Aorta (tissue), 5 donors: ENCODE measurements around the gene S100B. TPM values are rescaled to one million over a fixed set of nuclear protein-coding genes. Genes with fewer than 3 reads are reported as not detected.
A peak's percentile ranks its signal among the peaks of the same experiment; 100 is the strongest.

Experiments
- ATAC-seq: fragments of 200-7000 bp; cut with Tn5 transposase; one replicate; pipeline ENCODE4 v1.9.1; 2022; ENCODE audit warnings: moderate library complexity; ENCODE audit not compliant: low FRiP score
- DNase-seq, 2 donors: peaks; one replicate each; pipeline ENCODE4 v3.0.0-alpha.2; 2020
- H3K27ac ChIP-seq, 2 donors: one replicate each; pipeline ENCODE4 v1.5.1; 2013; ENCODE audit warnings: low read length in 2 of 2, mild to moderate bottlenecking in 2 of 2, moderate library complexity in 2 of 2, control low read depth in 1 of 2, inconsistent platforms in 1 of 2, low read depth in 1 of 2
- H3K27me3 ChIP-seq, 2 donors: one replicate each; pipeline ENCODE4 v1.6.1; 2013; ENCODE audit warnings: control low read depth in 1 of 2, low read length in 1 of 2, mild to moderate bottlenecking in 1 of 2, moderate library complexity in 1 of 2; ENCODE audit not compliant: insufficient read depth in 2 of 2, control insufficient read depth in 1 of 2
- H3K36me3 ChIP-seq, 2 donors: one replicate each; pipeline ENCODE4 v1.6.1; 2013; ENCODE audit warnings: control low read depth in 1 of 2, low read length in 1 of 2, mild to moderate bottlenecking in 1 of 2; ENCODE audit not compliant: insufficient read depth in 2 of 2, control insufficient read depth in 1 of 2
- H3K4me1 ChIP-seq, 2 donors: one replicate each; pipeline ENCODE4 v1.6.1; 2013; ENCODE audit warnings: low read length in 2 of 2, control low read depth in 1 of 2, mild to moderate bottlenecking in 1 of 2, moderate library complexity in 1 of 2; ENCODE audit not compliant: insufficient read depth in 2 of 2, control insufficient read depth in 1 of 2
- H3K4me3 ChIP-seq, 2 donors: one replicate each; pipeline ENCODE4 v1.5.1; 2013; ENCODE audit warnings: low read length in 2 of 2, control low read depth in 1 of 2, mild to moderate bottlenecking in 1 of 2
- H3K9me3 ChIP-seq: one replicate; pipeline ENCODE4 v1.6.1; 2013; ENCODE audit warnings: mild to moderate bottlenecking, low read length; ENCODE audit not compliant: control insufficient read depth
- WGBS, 2 donors: extraction: QIAGEN DNeasy Blood & Tissue Kit; methylation state at CpG; one replicate each; pipeline ENCODE4 v1.1.7; 2013; 5-methylcytosine and 5-hydroxymethylcytosine counted together
- intact Hi-C, 2 donors: fragments of 100-400 bp; cut with DNase I; formaldehyde crosslinking; loops; one replicate each; pipeline versions ENCODE4 v1.14.2 to v1.15.0; 2022
- polyA plus RNA-seq, 2 donors: library from polyadenylated mRNA; stranded (reverse); fragments of 200-250 nt; gene quantifications; one replicate each; pipeline ENCODE4 v1.2.3, GENCODE V29; 2013
- total RNA-seq, 2 donors: library from RNA; stranded (reverse); fragmentation: NEBNext Ultra II Directional; extraction: Animal tissue kit (Norgen Biotek cat#: 25700); gene quantifications; one replicate each; pipeline ENCODE4 v1.2.1, GENCODE V29; 2021
- donor health status: healthy with polysubstance abuse.
- donor health status: Bipolar disorder and iron deficiency.
- donor health status: DM: no; HTN: no; CAD: no.
- donor health status: DM: no; HTN: no; CAD: no.
- donor health status: DM: yes; HTN: yes; CAD: no.

S100B gene
- total and polyA plus RNA-seq, 4 donors: 1.1 to 8.7 (median 5.6) TPM

DNA sequence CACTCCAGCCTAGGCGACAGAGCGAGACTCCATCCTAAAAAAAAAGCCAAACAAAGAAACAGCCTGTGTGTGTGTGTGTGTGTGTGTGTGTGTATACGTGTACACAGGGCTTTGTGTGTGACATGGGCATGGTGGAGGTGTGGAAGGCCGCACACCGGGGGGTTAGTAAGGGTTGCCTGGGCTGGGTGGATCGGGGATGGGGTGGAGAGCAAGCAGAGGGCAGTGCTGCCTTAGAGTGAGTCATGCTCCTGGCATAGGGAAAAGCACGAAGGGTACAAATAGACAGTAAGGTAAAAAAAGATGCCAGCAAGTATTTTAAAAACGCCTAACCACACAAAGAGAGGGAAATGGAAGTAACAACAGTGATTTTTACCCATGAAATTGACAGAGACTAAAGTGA is 36.8 kb upstream of the S100B start:
- Histone ChIP-seq H3K9me3 (no peaks in the 10 kb centered on the region), H3K27ac (no peak overlapping the region), H3K4me1 (no peaks in the 10 kb centered on the region), H3K36me3 (peaks cover 3 to 5% of the 10 kb centered on the region in 2 donors), H3K4me3 (no peak overlapping the region), H3K27me3 (no peaks in the 10 kb centered on the region)
- intact Hi-C loops: no loop called here
- DNase-seq (no peak), ATAC-seq (no peak)
- WGBS, 2 donors: 68 to 72% methylated on average over 8 of the region's 8 CpGs

GRCh38 chr21:46639489-46640386 is 34.9 kb upstream of the S100B start:
- 78 to 82% methylated on average over 8 of the region's 8 CpGs for WGBS, 2 donors
- H3K27me3 ChIP-seq: no peaks in the 10 kb centered on the region
- ATAC-seq: no peak
- intact Hi-C loops: no loop called here
- H3K36me3 ChIP-seq: peaks cover 3 to 4% of the 10 kb centered on the region in 2 donors
- H3K4me1 ChIP-seq: no peaks in the 10 kb centered on the region
- DNase-seq: no peak
- no peak overlapping the region for H3K27ac ChIP-seq
- H3K9me3 ChIP-seq: no peaks in the 10 kb centered on the region
- no peak overlapping the region for H3K4me3 ChIP-seq

DNA sequence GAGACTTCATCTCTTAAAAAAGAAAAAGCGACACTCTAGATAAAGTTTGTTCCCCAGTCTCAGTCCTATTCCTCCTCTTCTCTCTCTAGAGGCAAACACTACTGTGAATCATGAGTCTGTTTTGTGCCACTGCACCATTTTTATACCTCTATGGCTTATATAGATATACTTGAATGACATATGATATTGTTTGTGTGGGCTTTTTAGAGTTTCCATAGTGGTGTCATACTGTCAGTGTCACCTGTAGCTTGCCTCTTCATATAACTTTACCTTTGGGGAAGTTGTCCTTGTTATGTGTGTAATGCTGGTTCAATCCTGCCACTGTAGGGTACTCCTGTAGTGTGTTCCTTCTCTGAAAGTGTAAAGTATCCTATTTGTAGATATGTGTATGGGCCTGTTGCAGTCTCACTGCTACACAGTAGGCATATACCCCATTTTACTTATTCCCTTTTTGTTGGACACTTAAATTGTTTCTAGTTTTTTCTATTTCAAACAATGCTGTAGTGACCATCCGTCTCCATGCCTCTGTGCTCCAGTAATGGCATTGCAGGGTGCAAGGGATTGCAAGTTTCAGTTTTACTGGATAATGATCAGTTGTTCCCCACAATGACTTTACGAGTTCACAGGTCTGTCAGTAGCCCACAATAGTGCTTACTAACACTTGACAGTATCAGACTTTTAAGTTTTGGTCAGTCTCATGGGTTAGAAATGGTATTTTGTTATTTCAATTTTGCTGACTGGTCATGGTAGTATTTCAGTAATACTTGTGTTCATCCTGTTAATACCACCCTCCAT is 33.3 kb upstream of the S100B start:
- Histone ChIP-seq H3K27ac (no peak overlapping the region), H3K4me1 (no peaks in the 10 kb centered on the region)

GRCh38 chr21:46636550-46637285 is 31.8 kb upstream of the S100B start:
- H3K36me3 ChIP-seq: no peaks in the 10 kb centered on the region
- no peak for ATAC-seq
- H3K4me1 ChIP-seq: no peaks in the 10 kb centered on the region
- no peak overlapping the region for H3K27ac ChIP-seq
- no peaks in the 10 kb centered on the region for H3K9me3 ChIP-seq
- peak overlapping the region; percentile 66 to 75 for H3K4me3 ChIP-seq
- intact Hi-C loops: no loop called here
- WGBS, 2 donors: 44 to 48% methylated on average over 7 of the region's 7 CpGs
- no peaks in the 10 kb centered on the region for H3K27me3 ChIP-seq
- DNase-seq: no peak

More for the DNA sequence above, 33.3 kb upstream of the S100B start:
- 17 to 24% methylated on average over 3 of the region's 3 CpGs for WGBS, 2 donors
- intact Hi-C loops: no loop called here
- Histone ChIP-seq H3K9me3 (no peaks in the 10 kb centered on the region), H3K4me3 (no peak overlapping the region), H3K27me3 (no peaks in the 10 kb centered on the region), H3K36me3 (no peaks in the 10 kb centered on the region)
- DNase-seq (no peak), ATAC-seq (no peak)

GRCh38 chr21:46636181-46636512 is 31.3 kb upstream of the S100B start:
- H3K4me1 ChIP-seq: no peaks in the 10 kb centered on the region
- H3K27ac ChIP-seq: peak overlapping the region in 1 of 2 donors; percentile 95
- peak overlapping the region; percentile 66 to 75 for H3K4me3 ChIP-seq
- H3K9me3 ChIP-seq: no peaks in the 10 kb centered on the region
- intact Hi-C loops: no loop called here
- H3K36me3 ChIP-seq: no peaks in the 10 kb centered on the region
- ATAC-seq: no peak
- no peaks in the 10 kb centered on the region for H3K27me3 ChIP-seq
- DNase-seq: no peak
- WGBS, 2 donors: 3 to 4% methylated on average over 8 of the region's 8 CpGs

DNA sequence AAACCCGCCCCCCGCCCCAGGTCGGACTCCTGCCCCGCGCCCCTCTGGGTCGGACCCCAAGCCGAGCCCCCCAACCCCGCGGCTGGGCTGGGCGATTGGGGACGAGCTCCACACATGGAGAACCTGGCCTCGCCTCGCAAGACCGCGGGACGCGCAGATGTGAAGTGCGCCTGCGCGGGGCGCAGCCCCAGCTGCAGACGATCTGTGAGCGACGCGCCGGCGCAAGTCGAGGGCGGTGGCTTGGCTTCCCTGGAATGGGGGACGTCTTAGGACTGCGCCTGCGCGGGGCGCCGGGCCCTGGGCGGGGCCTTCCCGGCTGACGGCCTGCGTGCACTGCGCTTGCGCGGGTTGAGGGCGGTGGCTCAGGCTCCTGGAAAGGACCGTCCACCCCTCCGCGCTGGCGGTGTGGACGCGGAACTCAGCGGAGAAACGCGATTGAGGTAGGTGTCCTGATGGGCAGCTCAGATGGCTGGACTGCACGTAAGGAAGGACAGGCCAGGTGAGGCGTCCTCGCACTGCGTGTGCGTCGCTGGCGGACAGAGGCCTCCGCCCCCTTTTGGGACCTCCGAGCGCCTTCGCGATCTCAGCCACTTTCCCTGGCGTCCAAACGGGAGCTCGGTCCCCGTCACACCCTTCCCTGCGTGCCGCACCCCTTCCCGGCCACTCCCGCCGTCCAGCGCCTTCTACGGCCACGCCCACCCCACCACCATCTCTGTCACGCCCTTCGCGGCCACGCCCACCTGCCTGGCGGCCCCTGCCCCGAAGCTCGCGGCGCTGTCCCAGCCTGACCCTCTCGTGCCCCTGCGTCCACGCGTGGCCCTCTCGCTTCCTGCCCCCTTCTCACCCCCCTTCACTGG is 30.7 kb upstream of the S100B start, which contains the start of gene PRMT2:
TSS of gene PRMT2 (plus strand) at position 351 of the 857 bp plus-strand sequence. CDS start 1,278 bp downstream, outside the sequence.
- peak; percentile 99 for ATAC-seq
- 0% methylated on average over 87 to 90 of the region's 90 CpGs for WGBS, 2 donors
- Histone ChIP-seq H3K4me1 (no peaks in the 10 kb centered on the region), H3K27ac (peak within 1 kb of the TSS; percentile 47 to 95), H3K4me3 (peak within 1 kb of the TSS; percentile 71 to 75), H3K36me3 (no peaks in the 10 kb centered on the region), H3K27me3 (no peaks in the 10 kb centered on the region), H3K9me3 (no peaks in the 10 kb centered on the region)
- DNase-seq: peak; percentile 99 to 100
- intact Hi-C loops: no loop called here

GRCh38 chr21:46634966-46635323 is 30.1 kb upstream of the S100B start:
- Histone ChIP-seq H3K4me1 (no peaks in the 10 kb centered on the region), H3K9me3 (no peaks in the 10 kb centered on the region), H3K27ac (peak overlapping the region; percentile 47 to 80), H3K36me3 (no peaks in the 10 kb centered on the region), H3K4me3 (peak overlapping the region; percentile 68 to 71), H3K27me3 (no peaks in the 10 kb centered on the region)
- DNase-seq: peak in 1 of 2 donors; percentile 85
- WGBS, 2 donors: 0% methylated on average over 14 of the region's 14 CpGs
- intact Hi-C loops: no loop called here
- ATAC-seq: peak; percentile 84

- DNase-seq: no peak
- H3K36me3 ChIP-seq: no peaks in the 10 kb centered on the region
- 85 to 86% methylated on average over 8 of the region's 8 CpGs for WGBS, 2 donors
- no peak for ATAC-seq
- H3K4me1 ChIP-seq: no peaks in the 10 kb centered on the region
- no peak overlapping the region for H3K4me3 ChIP-seq
- H3K9me3 ChIP-seq: no peaks in the 10 kb centered on the region
- intact Hi-C loops: no loop called here
- peak overlapping the region in 1 of 2 donors; percentile 47 for H3K27ac ChIP-seq
- no peaks in the 10 kb centered on the region for H3K27me3 ChIP-seq
Observed at GRCh38 chr21:46634427-46634826, 29.5 kb upstream of the S100B start.
